Spleen (tissue), 7 donors: ENCODE data around the gene KSR2.

Source experiments
- CTCF ChIP-seq, 11 experiments: fragments of 200-600 bp in 7 of 11; fragments of 450-650 bp in 4 of 11; sonication (generic) in 4 of 11; IDR thresholded peaks in 8 of 11; conservative IDR thresholded peaks in 3 of 11; 1 replicate in 7 of 11; 2 replicates in 4 of 11; pipeline versions ENCODE4 v1.4.0 to v1.8.0; 2016 to 2021; ENCODE audit warnings: antibody characterized with exemption in 11 of 11, inconsistent platforms in 4 of 11, mild to moderate bottlenecking in 1 of 11
- POLR2A ChIP-seq, 3 donors: fragments of 450-650 bp; IDR thresholded peaks; one replicate each; pipeline ENCODE4 v1.5.1; 2017; ENCODE audit warnings: antibody characterized with exemption in 3 of 3, mild to moderate bottlenecking in 1 of 3
- POLR2AphosphoS5 ChIP-seq, 3 donors: sonication (generic); formaldehyde crosslinking; IDR thresholded peaks; one replicate each; pipeline ENCODE4 v1.5.1; 2017; ENCODE audit warnings: antibody characterized with exemption in 3 of 3
- donor health status: DM: no; HTN: no; CAD: no; lungs with moderate emphysema.
- donor health status: DM: no; HTN: no; CAD: no.
- donor health status: DM: no; HTN: no; CAD: no.

GRCh38 chr12:118011961-118012360, 43.2 kb upstream of the KSR2 start:
- no peak for TF ChIP-seq CTCF (IDR thresholded peaks at IDR 0.05 in 8 of 11, conservative IDR thresholded peaks at IDR 0.05 in 3 of 11)
- TF ChIP-seq POLR2AphosphoS5 (IDR thresholded peaks at IDR 0.05), result no peak
- TF ChIP-seq POLR2A (IDR thresholded peaks at IDR 0.05), result no peak
